ENCODE results near the gene C2CD3. TPM values are rescaled to one million over a fixed set of nuclear protein-coding genes. Genes with fewer than 3 reads are reported as not detected.
"Not testable (repeated sequence)": the region's sequence is repeated elsewhere in the genome, so short reads cannot be mapped to it uniquely, and the experiment has no call there.

The C2CD3 gene
- total RNA-seq, 4 donors from 2014 or later, result 28.2 to 46.9 (median 35.1) TPM

- H3K36me3 ChIP-seq, result peaks cover 0 to 98% (median 0%) of the 10 kb centered on the region in 3 donors
- TF ChIP-seq CTCF (IDR thresholded peaks at IDR 0.05) (peak in 1 of 5 experiments; percentile 5), EP300 (IDR thresholded peaks at IDR 0.05) (no peak)
- H3K9me3 ChIP-seq, result no peaks in the 10 kb centered on the region
- no peak overlapping the region for H3K27ac ChIP-seq
- no peak for DNase-seq (ENCODE audit: low spot score in 2 of 2)
- 81 to 84% methylated on average over 3 of the region's 3 CpGs for WGBS, 2 donors
- H3K4me3 ChIP-seq, result no peak overlapping the region
- no peaks in the 10 kb centered on the region for H3K4me1 ChIP-seq
- no peaks in the 10 kb centered on the region for H3K27me3 ChIP-seq
Observed at GRCh38 chr11:74090701-74091100, 80.1 kb downstream of the C2CD3 start.

- WGBS, 2 donors, result 71 to 83% methylated on average over 5 of the region's 5 CpGs
- Histone ChIP-seq H3K4me1 (no peaks in the 10 kb centered on the region), H3K27me3 (no peaks in the 10 kb centered on the region), H3K4me3 (no peak overlapping the region), H3K27ac (no peak overlapping the region), H3K36me3 (peaks cover 0 to 91% (median 0%) of the 10 kb centered on the region in 3 donors), H3K9me3 (no peaks in the 10 kb centered on the region)
- no peak for TF ChIP-seq EP300 (IDR thresholded peaks at IDR 0.05)
- no peak for TF ChIP-seq CTCF (IDR thresholded peaks at IDR 0.05)
- no peak for DNase-seq (ENCODE audit: low spot score in 2 of 2)
Observed at GRCh38 chr11:74086242-74086884, 84.4 kb downstream of the C2CD3 start.

GRCh38 chr11:74085542-74085892 is 85.3 kb downstream of the C2CD3 start:
- DNase-seq (ENCODE audit: low spot score in 2 of 2), result peak in 1 of 2 donors; percentile 33
- TF ChIP-seq EP300 (IDR thresholded peaks at IDR 0.05) (peak in 1 of 2 donors; percentile 50), POLR2A (IDR thresholded peaks at IDR 0.05) (no peak)
- Histone ChIP-seq H3K4me3 (no peak overlapping the region), H3K4me1 (no peaks in the 10 kb centered on the region), H3K27ac (no peak overlapping the region), H3K36me3 (peaks cover 0 to 88% (median 0%) of the 10 kb centered on the region in 3 donors), H3K27me3 (no peaks in the 10 kb centered on the region), H3K9me3 (no peaks in the 10 kb centered on the region)
- 80 to 89% methylated on average over 6 of the region's 6 CpGs for WGBS, 2 donors

- H3K9me3 ChIP-seq, result no peaks in the 10 kb centered on the region
- no peaks in the 10 kb centered on the region for H3K27me3 ChIP-seq
- no peak overlapping the region for H3K4me3 ChIP-seq
- peaks cover 0 to 82% (median 0%) of the 10 kb centered on the region in 3 donors for H3K36me3 ChIP-seq
- H3K27ac ChIP-seq, result no peak overlapping the region
- TF ChIP-seq POLR2A (IDR thresholded peaks at IDR 0.05), result no peak
- TF ChIP-seq CTCF (IDR thresholded peaks at IDR 0.05), result no peak
- no peak for TF ChIP-seq EP300 (IDR thresholded peaks at IDR 0.05)
- WGBS, 2 donors, result 86 to 91% methylated on average over 2 of the region's 2 CpGs
- H3K4me1 ChIP-seq, result no peaks in the 10 kb centered on the region
- DNase-seq (ENCODE audit: low spot score in 2 of 2), result no peak
Observed at GRCh38 chr11:74084796-74085541, 85.8 kb downstream of the C2CD3 start.

- H3K4me1 ChIP-seq; H3K9me3 ChIP-seq; H3K27ac ChIP-seq; H3K27me3 ChIP-seq; H3K4me3 ChIP-seq; DNase-seq (ENCODE audit: low spot score in 2 of 2): not testable (repeated sequence)
- 95 to 100% methylated on average over 4 of the region's 4 CpGs for WGBS, 2 donors
- peaks cover 0 to 76% (median 0%) of the 10 kb centered on the region in 3 donors for H3K36me3 ChIP-seq
Observed at GRCh38 chr11:74083927-74084326, 86.9 kb downstream of the C2CD3 start.

- Histone ChIP-seq H3K9me3 (no peaks in the 10 kb centered on the region), H3K4me3 (no peak overlapping the region), H3K27me3 (no peaks in the 10 kb centered on the region), H3K27ac (no peak overlapping the region), H3K36me3 (peaks cover 0 to 65% (median 0%) of the 10 kb centered on the region in 3 donors), H3K4me1 (no peaks in the 10 kb centered on the region)
- TF ChIP-seq CTCF (IDR thresholded peaks at IDR 0.05), result no peak
- TF ChIP-seq EP300 (IDR thresholded peaks at IDR 0.05), result no peak
- TF ChIP-seq POLR2A (IDR thresholded peaks at IDR 0.05), result no peak
- DNase-seq (ENCODE audit: low spot score in 2 of 2), result no peak
- 86% methylated on average over 1 of the region's 1 CpG for WGBS, 2 donors
Observed at GRCh38 chr11:74081428-74081827, 89.4 kb downstream of the C2CD3 start.

Data from tibial nerve (tissue), 4 donors.